ENCODE data around the gene KDM2B. TPM values are rescaled to one million over a fixed set of nuclear protein-coding genes. Genes with fewer than 3 reads are reported as not detected.
A peak's percentile ranks its signal among the peaks of the same experiment; 100 is the strongest.

The KDM2B gene
- total and polyA plus RNA-seq, 10 of the 15 experiments (the other 5 are each of a cell fraction or from before 2014, with no cell fraction given), result 13.6 to 124 (median 40.4) TPM

DNA sequence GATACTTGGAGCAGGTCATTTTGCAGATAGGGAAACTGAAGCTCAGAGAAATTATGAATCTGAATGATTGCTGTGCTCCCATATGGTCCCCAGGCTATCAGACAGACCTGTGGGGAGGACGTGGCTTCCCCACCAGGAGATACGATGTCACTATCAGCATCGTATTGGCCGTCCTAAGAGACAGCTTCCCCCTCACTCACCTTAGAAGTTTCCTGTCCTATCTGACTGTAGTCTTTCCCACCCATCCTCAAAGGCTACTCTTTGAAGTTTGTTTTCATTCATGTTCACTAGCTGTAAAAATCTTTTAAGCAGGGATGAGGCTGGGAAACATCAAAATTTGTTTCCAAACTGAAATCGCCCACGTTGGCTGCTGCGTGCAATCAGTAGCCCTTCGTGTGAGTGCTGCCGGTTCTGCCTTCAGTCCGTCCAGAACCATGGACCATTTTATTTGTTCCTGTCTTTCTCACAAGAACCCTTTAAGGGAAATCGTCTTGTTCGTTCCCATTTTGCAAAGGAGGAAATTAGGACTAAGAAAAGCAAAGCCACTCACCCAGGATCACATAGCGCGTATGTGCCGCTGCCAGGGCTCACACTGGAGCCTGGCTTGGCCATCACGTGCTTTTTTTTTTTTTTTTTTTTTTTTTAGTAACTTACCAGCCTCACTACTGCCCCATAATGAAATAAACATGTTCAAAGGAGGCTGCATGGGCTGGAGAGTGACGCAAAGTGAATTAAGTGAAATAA lies 1.0 kb upstream of the KDM2B start (continued):
- TF ChIP-seq, protein P1, sequence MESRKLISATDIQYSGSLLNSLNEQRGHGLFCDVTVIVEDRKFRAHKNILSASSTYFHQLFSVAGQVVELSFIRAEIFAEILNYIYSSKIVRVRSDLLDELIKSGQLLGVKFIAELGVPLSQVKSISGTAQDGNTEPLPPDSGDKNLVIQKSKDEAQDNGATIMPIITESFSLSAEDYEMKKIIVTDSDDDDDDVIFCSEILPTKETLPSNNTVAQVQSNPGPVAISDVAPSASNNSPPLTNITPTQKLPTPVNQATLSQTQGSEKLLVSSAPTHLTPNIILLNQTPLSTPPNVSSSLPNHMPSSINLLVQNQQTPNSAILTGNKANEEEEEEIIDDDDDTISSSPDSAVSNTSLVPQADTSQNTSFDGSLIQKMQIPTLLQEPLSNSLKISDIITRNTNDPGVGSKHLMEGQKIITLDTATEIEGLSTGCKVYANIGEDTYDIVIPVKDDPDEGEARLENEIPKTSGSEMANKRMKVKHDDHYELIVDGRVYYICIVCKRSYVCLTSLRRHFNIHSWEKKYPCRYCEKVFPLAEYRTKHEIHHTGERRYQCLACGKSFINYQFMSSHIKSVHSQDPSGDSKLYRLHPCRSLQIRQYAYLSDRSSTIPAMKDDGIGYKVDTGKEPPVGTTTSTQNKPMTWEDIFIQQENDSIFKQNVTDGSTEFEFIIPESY (IDR thresholded peaks at IDR 0.05), result peak; percentile 44; the same call in 1 of the 2 replicates
- 0 out of 2 replicates have a peak, but pooled peaks have one; percentile 2 for TF ChIP-seq RUNX3 (IDR thresholded peaks at IDR 0.05; ENCODE audit: low read length)
- TF ChIP-seq ATF3 (IDR thresholded peaks at IDR 0.05; ENCODE audit: borderline replicate concordance, extremely low read depth, low read depth, low read length), result peak; percentile 43; the same call in 1 of the 2 replicates
- TF ChIP-seq NFYA (IDR thresholded peaks at IDR 0.05; ENCODE audit: borderline replicate concordance, low read depth, low read length), result no peak
- TF ChIP-seq IRF4 (IDR thresholded peaks at IDR 0.05; ENCODE audit: low read depth, low read length), result no peak
- TF ChIP-seq ZNF384 (IDR thresholded peaks at IDR 0.05; ENCODE audit: borderline replicate concordance, low read depth, low read length), result peak; percentile 77; the same call in 1 of the 2 replicates
- 0 out of 2 replicates have a peak, but pooled peaks have one; percentile 23 for TF ChIP-seq POLR2A (IDR thresholded peaks at IDR 0.05; ENCODE audit: low read depth, low read length)
- no peak for TF ChIP-seq ZSCAN29 (IDR thresholded peaks at IDR 0.05)
- no peak for TF ChIP-seq E2F4 (IDR thresholded peaks at IDR 0.05; ENCODE audit: low read depth, low read length)
- no peak for TF ChIP-seq ZNF274 (IDR thresholded peaks at IDR 0.05; ENCODE audit: insufficient read depth, insufficient read length)

Measured in GM12878 (cell line).